ENCODE data around the gene GSE1.

The GSE1 gene

GRCh38 chr16:85623250-85623649 lies 10.1 kb downstream of the GSE1 start:
- Histone ChIP-seq H3K4me1 (ENCODE audit: control insufficient read depth, insufficient read depth, low read length) (peaks cover 28% of the 10 kb centered on the region), H3K36me3 (ENCODE audit: control insufficient read depth in 2 of 2, insufficient read depth in 2 of 2, low read length in 2 of 2) (peaks cover 0 to 3% of the 10 kb centered on the region in 2 donors), H3K4me3 (ENCODE audit: low read length in 2 of 2) (no peak overlapping the region), H3K27ac (ENCODE audit: low read length) (no peak overlapping the region), H3K9me3 (ENCODE audit: control insufficient read depth in 2 of 2, low read length in 2 of 2) (no peaks in the 10 kb centered on the region), H3K27me3 (ENCODE audit: control insufficient read depth in 1 of 2, insufficient read depth in 2 of 2, low read length in 2 of 2) (no peaks in the 10 kb centered on the region), H3K9ac (ENCODE audit: low read length in 2 of 2) (no peak overlapping the region)

- Histone ChIP-seq H3K27ac (ENCODE audit: low read length) (no peak overlapping the region), H3K36me3 (ENCODE audit: control insufficient read depth in 2 of 2, insufficient read depth in 2 of 2, low read length in 2 of 2) (peaks cover 0 to 3% of the 10 kb centered on the region in 2 donors), H3K4me3 (ENCODE audit: low read length in 2 of 2) (no peak overlapping the region), H3K9me3 (ENCODE audit: control insufficient read depth in 2 of 2, low read length in 2 of 2) (no peaks in the 10 kb centered on the region), H3K27me3 (ENCODE audit: control insufficient read depth in 1 of 2, insufficient read depth in 2 of 2, low read length in 2 of 2) (no peaks in the 10 kb centered on the region), H3K4me1 (ENCODE audit: control insufficient read depth, insufficient read depth, low read length) (peaks cover 36% of the 10 kb centered on the region), H3K9ac (ENCODE audit: low read length in 2 of 2) (no peak overlapping the region)
Observed at GRCh38 chr16:85623997-85624601, 11.0 kb downstream of the GSE1 start.

GRCh38 chr16:85624646-85625045 lies 11.5 kb downstream of the GSE1 start:
- H3K27me3 ChIP-seq (ENCODE audit: control insufficient read depth in 1 of 2, insufficient read depth in 2 of 2, low read length in 2 of 2) = no peaks in the 10 kb centered on the region
- no peak overlapping the region for H3K27ac ChIP-seq (ENCODE audit: low read length)
- no peak overlapping the region for H3K4me3 ChIP-seq (ENCODE audit: low read length in 2 of 2)
- peaks cover 0 to 3% of the 10 kb centered on the region in 2 donors for H3K9me3 ChIP-seq (ENCODE audit: control insufficient read depth in 2 of 2, low read length in 2 of 2)
- no peak overlapping the region for H3K9ac ChIP-seq (ENCODE audit: low read length in 2 of 2)
- peaks cover 0 to 3% of the 10 kb centered on the region in 2 donors for H3K36me3 ChIP-seq (ENCODE audit: control insufficient read depth in 2 of 2, insufficient read depth in 2 of 2, low read length in 2 of 2)
- peaks cover 39% of the 10 kb centered on the region for H3K4me1 ChIP-seq (ENCODE audit: control insufficient read depth, insufficient read depth, low read length)

GRCh38 chr16:85625053-85625452 lies 11.9 kb downstream of the GSE1 start:
- no peaks in the 10 kb centered on the region for H3K27me3 ChIP-seq (ENCODE audit: control insufficient read depth in 1 of 2, insufficient read depth in 2 of 2, low read length in 2 of 2)
- H3K27ac ChIP-seq (ENCODE audit: low read length) = no peak overlapping the region
- H3K4me1 ChIP-seq (ENCODE audit: control insufficient read depth, insufficient read depth, low read length) = peaks cover 39% of the 10 kb centered on the region
- H3K4me3 ChIP-seq (ENCODE audit: low read length in 2 of 2) = no peak overlapping the region
- H3K36me3 ChIP-seq (ENCODE audit: control insufficient read depth in 2 of 2, insufficient read depth in 2 of 2, low read length in 2 of 2) = peaks cover 0 to 3% of the 10 kb centered on the region in 2 donors
- H3K9ac ChIP-seq (ENCODE audit: low read length in 2 of 2) = no peak overlapping the region
- H3K9me3 ChIP-seq (ENCODE audit: control insufficient read depth in 2 of 2, low read length in 2 of 2) = peaks cover 0 to 7% of the 10 kb centered on the region in 2 donors

GRCh38 chr16:85625485-85626117 lies 12.5 kb downstream of the GSE1 start:
- no peak overlapping the region for H3K27ac ChIP-seq (ENCODE audit: low read length)
- no peak overlapping the region for H3K9ac ChIP-seq (ENCODE audit: low read length in 2 of 2)
- H3K9me3 ChIP-seq (ENCODE audit: control insufficient read depth in 2 of 2, low read length in 2 of 2) = peaks cover 0 to 7% of the 10 kb centered on the region in 2 donors
- H3K4me1 ChIP-seq (ENCODE audit: control insufficient read depth, insufficient read depth, low read length) = peaks cover 39% of the 10 kb centered on the region
- peaks cover 0 to 3% of the 10 kb centered on the region in 2 donors for H3K36me3 ChIP-seq (ENCODE audit: control insufficient read depth in 2 of 2, insufficient read depth in 2 of 2, low read length in 2 of 2)
- H3K4me3 ChIP-seq (ENCODE audit: low read length in 2 of 2) = no peak overlapping the region
- no peaks in the 10 kb centered on the region for H3K27me3 ChIP-seq (ENCODE audit: control insufficient read depth in 1 of 2, insufficient read depth in 2 of 2, low read length in 2 of 2)

GRCh38 chr16:85626191-85626981 lies 13.3 kb downstream of the GSE1 start:
- Histone ChIP-seq H3K4me3 (ENCODE audit: low read length in 2 of 2) (no peak overlapping the region), H3K9ac (ENCODE audit: low read length in 2 of 2) (peak overlapping the region in 1 of 2 donors; percentile 29), H3K36me3 (ENCODE audit: control insufficient read depth in 2 of 2, insufficient read depth in 2 of 2, low read length in 2 of 2) (peaks cover 0 to 3% of the 10 kb centered on the region in 2 donors), H3K4me1 (ENCODE audit: control insufficient read depth, insufficient read depth, low read length) (peaks cover 40% of the 10 kb centered on the region), H3K27ac (ENCODE audit: low read length) (no peak overlapping the region), H3K9me3 (ENCODE audit: control insufficient read depth in 2 of 2, low read length in 2 of 2) (peaks cover 0 to 7% of the 10 kb centered on the region in 2 donors), H3K27me3 (ENCODE audit: control insufficient read depth in 1 of 2, insufficient read depth in 2 of 2, low read length in 2 of 2) (no peaks in the 10 kb centered on the region)

- Histone ChIP-seq H3K9ac (ENCODE audit: low read length in 2 of 2) (no peak overlapping the region), H3K27ac (ENCODE audit: low read length) (no peak overlapping the region), H3K36me3 (ENCODE audit: control insufficient read depth in 2 of 2, insufficient read depth in 2 of 2, low read length in 2 of 2) (peaks cover 0 to 3% of the 10 kb centered on the region in 2 donors), H3K4me3 (ENCODE audit: low read length in 2 of 2) (no peak overlapping the region), H3K27me3 (ENCODE audit: control insufficient read depth in 1 of 2, insufficient read depth in 2 of 2, low read length in 2 of 2) (no peaks in the 10 kb centered on the region), H3K9me3 (ENCODE audit: control insufficient read depth in 2 of 2, low read length in 2 of 2) (peaks cover 0 to 7% of the 10 kb centered on the region in 2 donors), H3K4me1 (ENCODE audit: control insufficient read depth, insufficient read depth, low read length) (peaks cover 43% of the 10 kb centered on the region)
Observed at GRCh38 chr16:85627089-85627488, 14.0 kb downstream of the GSE1 start.

- H3K4me3 ChIP-seq (ENCODE audit: low read length in 2 of 2) = peak overlapping the region in 1 of 2 donors; percentile 35
Observed at GRCh38 chr16:85627526-85628264, 14.6 kb downstream of the GSE1 start.

GRCh38 chr16:85628265-85628556 lies 15.1 kb downstream of the GSE1 start:
- H3K4me1 ChIP-seq (ENCODE audit: control insufficient read depth, insufficient read depth, low read length) = peaks cover 43% of the 10 kb centered on the region

More at GRCh38 chr16:85627526-85628264, 14.6 kb downstream of the GSE1 start:
- peak overlapping the region in 1 of 2 donors; percentile 5 for H3K9ac ChIP-seq (ENCODE audit: low read length in 2 of 2)
- no peak overlapping the region for H3K27ac ChIP-seq (ENCODE audit: low read length)
- peaks cover 0 to 7% of the 10 kb centered on the region in 2 donors for H3K9me3 ChIP-seq (ENCODE audit: control insufficient read depth in 2 of 2, low read length in 2 of 2)
- H3K4me1 ChIP-seq (ENCODE audit: control insufficient read depth, insufficient read depth, low read length) = peaks cover 43% of the 10 kb centered on the region
- H3K27me3 ChIP-seq (ENCODE audit: control insufficient read depth in 1 of 2, insufficient read depth in 2 of 2, low read length in 2 of 2) = no peaks in the 10 kb centered on the region
- peaks cover 0 to 3% of the 10 kb centered on the region in 2 donors for H3K36me3 ChIP-seq (ENCODE audit: control insufficient read depth in 2 of 2, insufficient read depth in 2 of 2, low read length in 2 of 2)

GRCh38 chr16:85628645-85629044 lies 15.5 kb downstream of the GSE1 start:
- H3K27ac ChIP-seq (ENCODE audit: low read length) = no peak overlapping the region
- no peaks in the 10 kb centered on the region for H3K27me3 ChIP-seq (ENCODE audit: control insufficient read depth in 1 of 2, insufficient read depth in 2 of 2, low read length in 2 of 2)
- peaks cover 43% of the 10 kb centered on the region for H3K4me1 ChIP-seq (ENCODE audit: control insufficient read depth, insufficient read depth, low read length)

More at GRCh38 chr16:85628265-85628556, 15.1 kb downstream of the GSE1 start:
- Histone ChIP-seq H3K27me3 (ENCODE audit: control insufficient read depth in 1 of 2, insufficient read depth in 2 of 2, low read length in 2 of 2) (no peaks in the 10 kb centered on the region), H3K9me3 (ENCODE audit: control insufficient read depth in 2 of 2, low read length in 2 of 2) (peaks cover 0 to 7% of the 10 kb centered on the region in 2 donors), H3K4me3 (ENCODE audit: low read length in 2 of 2) (peak overlapping the region in 1 of 2 donors; percentile 22), H3K27ac (ENCODE audit: low read length) (no peak overlapping the region), H3K36me3 (ENCODE audit: control insufficient read depth in 2 of 2, insufficient read depth in 2 of 2, low read length in 2 of 2) (peaks cover 0 to 3% of the 10 kb centered on the region in 2 donors), H3K9ac (ENCODE audit: low read length in 2 of 2) (peak overlapping the region in 1 of 2 donors; percentile 5)

More at GRCh38 chr16:85628645-85629044, 15.5 kb downstream of the GSE1 start:
- peaks cover 0 to 7% of the 10 kb centered on the region in 2 donors for H3K9me3 ChIP-seq (ENCODE audit: control insufficient read depth in 2 of 2, low read length in 2 of 2)
- H3K36me3 ChIP-seq (ENCODE audit: control insufficient read depth in 2 of 2, insufficient read depth in 2 of 2, low read length in 2 of 2) = peaks cover 0 to 3% of the 10 kb centered on the region in 2 donors
- H3K4me3 ChIP-seq (ENCODE audit: low read length in 2 of 2) = no peak overlapping the region
- H3K9ac ChIP-seq (ENCODE audit: low read length in 2 of 2) = no peak overlapping the region
